Stimulated activated CD8-positive, alpha-beta memory T cell treated with anti-CD3 and anti-CD28 coated beads, Interleukin-12 subunit alpha, Interleukin-12 subunit beta, amount 100 ng/mL, for 24 hours (primary cell): ENCODE data around the gene SLIT3.

Experiments used
- DNase-seq: peaks from one replicate; pipeline ENCODE4 v3.0.0-alpha.2; 2020; ENCODE audit errors: extremely low read depth

Gene SLIT3

DNA sequence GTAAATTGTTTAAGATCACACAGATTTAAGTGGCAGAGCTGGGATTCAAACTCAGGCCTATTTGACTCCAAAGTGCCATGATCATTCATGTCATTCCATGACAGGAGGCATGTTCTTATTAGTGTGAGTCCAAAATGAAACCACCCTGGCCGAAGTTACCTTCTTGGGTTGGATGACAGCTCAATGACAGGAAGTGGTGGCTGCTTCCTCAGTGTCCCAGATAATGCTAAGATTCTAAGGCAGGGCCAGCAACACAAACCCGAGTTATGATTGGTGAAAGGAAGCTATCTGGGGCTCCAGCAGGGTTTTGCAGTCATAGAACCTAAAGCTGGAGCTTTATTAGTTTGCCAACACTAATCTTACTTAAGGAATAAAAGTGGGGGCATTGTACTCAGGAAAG lies 340.4 kb downstream of the SLIT3 start:
- DNase-seq: no peak

DNA sequence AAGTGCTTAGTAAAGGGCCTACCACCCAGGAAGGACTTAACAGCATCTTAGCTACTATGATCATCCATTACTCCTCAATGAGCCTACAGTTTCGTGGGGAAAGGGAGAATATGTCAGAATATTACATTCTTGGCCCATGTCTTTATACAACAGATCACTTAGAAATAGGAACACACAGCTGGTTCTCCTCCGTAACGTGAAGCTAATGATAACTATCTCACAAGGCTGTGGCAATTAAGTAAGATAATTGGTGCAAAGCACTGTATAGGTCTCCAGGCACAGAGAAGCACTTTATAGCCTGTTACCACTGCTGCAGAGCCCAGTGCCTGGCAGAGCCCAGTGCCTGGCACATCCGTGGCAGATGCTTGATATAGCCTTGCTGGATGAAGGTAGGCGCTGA lies 347.6 kb downstream of the SLIT3 start:
- DNase-seq: no peak

DNA sequence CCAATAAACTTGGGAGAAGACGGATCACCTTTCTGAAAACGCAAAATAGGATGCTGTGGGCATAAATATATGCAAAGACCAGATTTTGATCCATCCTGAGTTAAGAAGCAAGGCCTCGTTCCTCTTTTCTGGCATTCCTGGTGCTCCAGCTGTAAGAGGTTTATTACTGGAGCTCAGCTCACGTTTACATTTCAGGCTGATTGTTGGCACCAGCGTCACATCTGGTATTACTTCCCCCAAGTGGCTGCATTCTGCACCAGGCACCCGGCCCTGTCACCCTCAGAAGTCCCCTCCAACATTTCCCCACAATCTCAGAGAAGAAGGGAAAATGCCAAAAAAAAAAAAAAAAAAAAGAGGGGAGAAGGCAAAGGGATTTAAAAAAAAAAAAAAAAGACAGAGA lies 348.7 kb downstream of the SLIT3 start:
- no peak for DNase-seq

DNA sequence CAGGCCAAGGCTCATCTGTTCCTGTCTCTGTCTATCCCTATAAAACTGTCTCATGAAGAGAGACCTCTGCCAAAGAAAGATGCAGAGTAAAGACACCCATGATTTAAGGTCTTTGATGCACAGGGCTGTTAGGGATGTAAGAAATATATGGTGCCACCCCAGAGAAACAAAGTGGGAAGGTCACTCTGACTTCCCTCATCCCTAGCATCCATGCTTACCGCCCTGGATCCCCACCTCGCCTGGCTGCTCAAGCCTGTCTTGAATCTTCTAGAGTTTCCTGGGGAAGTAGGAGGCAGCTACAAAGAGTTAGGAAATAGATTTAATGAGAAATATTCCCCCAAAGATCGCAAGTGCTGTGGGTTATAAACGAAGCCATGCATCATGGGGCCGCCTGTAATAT lies 349.2 kb downstream of the SLIT3 start:
- no peak for DNase-seq

DNA sequence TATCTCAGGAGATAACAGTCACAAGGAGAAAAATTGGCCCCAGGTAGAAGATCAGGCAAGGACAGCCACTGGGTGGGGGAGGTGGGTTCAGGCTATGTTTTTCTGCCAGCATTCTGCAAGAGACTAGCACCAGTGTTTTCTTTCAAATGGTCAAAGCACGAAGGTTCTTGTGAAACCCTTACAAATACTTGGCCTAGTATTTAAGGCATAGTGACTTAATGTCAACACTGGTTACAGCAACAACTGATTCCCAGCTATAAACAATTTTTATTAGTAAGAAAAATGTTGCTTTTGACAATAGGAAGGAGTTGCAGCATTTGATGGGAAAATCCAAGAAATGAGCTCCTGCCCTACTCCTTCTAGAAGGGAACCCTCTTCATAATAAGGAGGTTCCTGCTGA lies 349.6 kb downstream of the SLIT3 start:
- no peak for DNase-seq

DNA sequence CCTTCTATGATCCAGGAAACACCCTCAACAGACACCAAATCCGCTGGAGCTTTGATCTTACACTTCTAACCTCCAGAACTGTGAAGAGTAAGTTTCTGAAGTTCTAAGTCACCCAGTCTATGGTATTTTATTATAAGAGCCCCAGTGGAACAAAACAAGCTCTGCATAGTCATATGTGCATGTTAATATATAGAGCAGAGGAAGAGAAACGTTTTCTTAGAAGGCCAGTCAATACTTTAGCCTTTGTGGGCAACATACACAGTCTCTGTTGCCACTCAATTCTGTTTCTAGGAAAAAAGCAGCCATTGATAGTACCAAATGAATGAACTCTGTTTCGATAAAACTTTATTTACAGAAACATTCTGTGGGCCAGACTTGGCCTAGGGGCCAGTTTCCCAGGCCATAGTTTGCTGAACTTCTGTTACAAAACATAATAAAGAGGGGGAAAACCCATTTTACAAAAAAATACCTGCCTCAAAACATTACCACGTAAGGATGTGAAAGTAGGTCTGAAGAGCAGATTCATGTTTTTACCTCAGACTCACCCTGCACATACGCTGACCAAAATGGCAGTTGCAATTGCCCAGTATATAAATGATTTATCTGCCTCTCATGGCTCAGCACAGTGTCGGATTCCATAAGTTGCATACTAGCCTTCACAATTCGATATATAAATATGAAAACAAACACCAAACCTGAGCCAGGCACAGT lies 350.5 kb downstream of the SLIT3 start:
- DNase-seq: no peak

DNA sequence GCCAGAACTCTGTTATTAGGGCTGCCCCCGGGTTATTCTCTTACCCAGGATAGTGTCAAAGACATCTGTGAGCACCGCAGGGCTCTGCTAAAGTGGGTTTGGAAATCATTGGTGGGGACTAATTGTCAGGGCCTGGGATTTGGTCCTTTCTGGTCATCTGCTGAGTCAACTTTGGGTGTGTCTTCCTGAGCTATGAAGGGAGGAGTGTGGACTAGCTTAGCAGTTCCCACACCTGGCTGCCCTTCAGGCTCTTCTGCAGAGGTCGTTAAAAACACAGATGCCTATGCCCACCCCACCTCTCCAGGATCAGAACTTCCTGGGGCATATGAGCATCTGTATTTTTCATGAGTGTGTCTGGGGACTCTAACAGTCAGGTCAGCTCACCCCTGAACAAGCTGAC lies 352.2 kb downstream of the SLIT3 start:
- no peak for DNase-seq

DNA sequence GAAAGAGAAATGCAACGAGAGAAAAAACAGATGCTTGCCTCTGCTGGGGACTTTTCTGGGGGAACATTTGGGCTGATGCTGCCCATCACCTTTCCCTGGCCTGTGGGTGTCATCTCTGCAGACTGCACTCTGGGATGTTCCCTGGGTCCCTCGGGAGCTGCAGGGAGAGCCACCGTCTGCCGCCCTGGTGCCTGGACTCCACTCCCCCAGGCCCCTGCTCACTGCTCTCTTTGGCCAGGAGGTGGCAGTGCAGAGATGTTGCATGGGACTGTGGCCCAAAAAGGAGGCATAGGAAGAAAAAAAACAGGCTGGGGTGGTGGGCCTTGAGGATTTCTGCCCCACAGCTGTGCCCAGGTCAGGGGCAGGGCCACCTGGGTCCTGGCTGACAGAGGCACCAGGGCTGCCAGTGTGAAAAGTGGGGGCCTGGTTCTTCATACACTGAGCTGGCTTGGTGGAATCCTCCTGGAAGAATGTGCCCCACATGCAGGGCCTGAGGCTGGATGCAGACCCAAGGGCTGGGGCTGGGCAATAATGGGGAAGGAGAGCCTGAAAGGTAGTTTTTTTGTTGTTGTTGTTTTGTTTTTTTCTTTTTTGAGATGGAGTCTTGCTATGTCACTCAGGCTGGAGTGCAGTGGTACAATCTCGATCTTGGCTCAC lies 353.6 kb downstream of the SLIT3 start:
- DNase-seq: no peak

DNA sequence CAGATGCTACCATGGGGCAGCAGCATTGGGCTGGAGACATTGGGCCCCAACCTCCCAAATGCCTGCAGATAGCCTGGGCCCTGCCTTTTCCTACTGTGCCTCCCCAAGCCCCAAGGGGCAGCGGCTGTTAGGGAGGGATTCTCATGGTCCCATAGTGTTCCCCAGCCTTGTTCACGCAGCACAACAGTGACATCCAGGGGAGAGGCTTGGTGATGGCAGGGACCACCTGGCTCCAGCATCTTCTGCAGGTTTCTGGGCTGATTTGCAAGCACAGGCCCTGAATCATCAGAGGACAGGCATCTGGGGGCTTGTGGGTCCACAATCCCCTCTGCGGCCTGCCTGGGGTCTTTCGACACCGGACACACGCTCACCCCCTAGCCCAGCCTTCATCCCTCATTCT lies 354.6 kb downstream of the SLIT3 start:
- no peak for DNase-seq

DNA sequence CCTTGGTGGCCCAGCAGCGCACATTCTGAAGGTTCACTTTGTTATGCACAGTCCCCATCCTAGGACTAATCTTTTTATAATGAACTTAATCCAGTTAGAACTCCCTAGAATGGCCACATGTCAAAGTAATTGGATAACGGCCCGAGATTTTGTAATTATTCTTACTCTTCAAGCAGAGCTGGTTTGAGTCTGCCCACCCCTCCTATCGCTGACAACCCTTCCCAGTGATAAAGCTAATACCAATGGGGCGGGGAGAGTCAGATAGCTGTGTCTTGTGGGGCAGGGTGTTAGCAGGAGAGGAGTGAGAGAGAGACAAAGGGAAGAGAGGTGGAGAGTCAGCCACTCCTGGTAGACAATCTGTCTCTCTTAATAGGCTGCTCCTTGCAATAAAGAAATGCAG lies 356.9 kb downstream of the SLIT3 start:
- DNase-seq: no peak

DNA sequence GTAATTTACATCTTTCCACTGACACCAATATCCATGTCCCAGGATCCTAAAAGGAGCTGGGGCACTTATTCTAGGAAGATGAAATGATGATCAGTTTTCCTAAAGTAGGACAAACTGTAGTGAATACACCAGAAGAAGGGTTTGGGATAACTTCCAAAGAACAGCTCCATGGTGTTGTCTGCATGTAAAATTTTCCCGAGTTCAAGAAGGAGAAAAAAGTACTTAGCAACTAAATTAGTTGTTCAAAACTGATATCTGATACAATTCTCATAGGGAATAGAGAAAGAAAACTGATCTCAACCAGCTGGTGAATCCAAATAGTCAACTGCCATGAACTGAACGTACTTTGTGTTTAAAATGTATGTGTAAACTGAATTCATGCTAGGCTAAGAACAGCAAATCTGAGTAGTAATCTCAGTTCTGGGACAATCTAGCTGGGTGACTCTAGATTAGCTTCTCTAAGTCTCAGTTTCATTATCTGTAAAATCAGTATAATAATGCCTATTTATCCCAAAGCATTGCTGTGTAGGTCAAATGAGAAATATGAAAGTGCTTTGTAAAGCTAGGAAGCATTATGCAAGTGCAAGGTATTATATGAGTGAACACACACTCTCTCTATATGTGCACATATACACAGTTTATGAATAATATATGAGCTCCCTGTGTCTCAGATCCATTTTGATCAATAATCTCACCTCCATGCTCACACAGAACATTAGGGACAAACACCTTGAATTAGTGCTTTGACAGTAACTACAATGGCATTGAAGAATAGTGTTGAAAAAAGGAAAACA lies 357.7 kb downstream of the SLIT3 start:
- no peak for DNase-seq

DNA sequence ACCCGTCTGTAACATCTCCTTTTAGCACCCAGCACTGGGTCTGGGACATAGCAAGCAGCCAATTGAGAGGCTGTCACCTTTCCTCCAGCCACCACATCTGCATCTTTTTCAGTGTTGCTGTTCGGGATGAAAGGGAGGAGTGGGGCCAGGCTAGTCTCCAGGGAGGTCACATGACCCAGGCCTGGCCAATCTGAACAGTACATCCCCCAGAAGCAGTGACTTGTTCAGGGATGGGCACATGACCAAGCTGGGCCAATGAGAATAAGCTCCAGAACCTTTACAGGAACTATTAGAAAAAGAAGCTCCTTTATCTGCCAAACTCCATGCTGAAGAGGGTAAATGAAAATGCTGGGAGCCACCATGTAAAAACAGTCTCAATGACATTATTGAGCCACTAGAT lies 359.0 kb downstream of the SLIT3 start:
- DNase-seq: no peak

DNA sequence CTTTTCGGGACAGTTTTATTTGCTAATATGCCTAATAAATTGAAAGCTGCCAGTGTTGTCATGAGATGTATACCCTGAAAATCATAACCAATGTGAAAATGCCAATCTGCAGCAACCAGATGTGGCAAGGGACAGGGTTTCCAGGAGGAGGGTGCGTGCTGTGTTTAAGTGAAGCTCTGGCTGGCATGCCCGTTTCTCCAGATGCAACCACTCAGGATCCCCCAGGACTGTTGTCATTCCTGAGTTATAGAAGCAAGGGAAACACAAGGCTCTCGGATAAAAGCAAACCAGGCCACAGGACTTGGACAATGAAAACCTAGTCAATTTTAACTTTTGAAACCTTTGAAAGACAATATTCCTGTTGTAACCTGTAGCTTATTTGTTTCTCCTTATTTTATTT lies 360.2 kb downstream of the SLIT3 start:
- no peak for DNase-seq

DNA sequence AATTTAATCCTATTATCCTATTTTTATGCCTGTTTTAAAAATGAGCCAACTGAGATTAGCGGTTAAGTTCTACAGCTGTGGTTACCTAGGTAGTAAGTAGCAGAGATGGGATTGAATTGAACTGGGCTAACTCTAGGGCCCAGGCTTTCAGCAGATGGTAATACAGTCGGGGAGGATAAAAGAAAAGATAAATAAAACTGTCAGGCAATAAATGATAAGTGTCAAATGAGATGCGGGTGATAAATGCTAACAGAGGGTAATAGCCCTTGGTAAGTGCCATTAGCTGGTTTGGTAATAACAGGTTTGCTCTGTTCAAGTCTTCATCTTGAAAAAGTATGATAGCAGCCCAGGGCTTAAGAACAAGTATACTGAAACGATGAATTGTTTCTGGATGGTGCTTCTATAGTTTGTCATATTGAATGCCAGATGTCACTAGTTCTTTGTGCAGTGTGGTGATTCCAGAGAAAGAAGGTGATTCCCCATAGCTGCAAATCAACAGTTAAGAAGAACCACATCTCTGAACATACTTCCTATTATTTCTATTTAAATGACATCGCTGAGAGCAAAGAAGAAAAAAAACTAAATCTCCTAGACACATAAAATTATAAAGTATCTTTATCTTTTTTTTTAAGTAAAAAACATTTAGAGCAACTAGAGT lies 360.9 kb downstream of the SLIT3 start:
- no peak for DNase-seq

DNA sequence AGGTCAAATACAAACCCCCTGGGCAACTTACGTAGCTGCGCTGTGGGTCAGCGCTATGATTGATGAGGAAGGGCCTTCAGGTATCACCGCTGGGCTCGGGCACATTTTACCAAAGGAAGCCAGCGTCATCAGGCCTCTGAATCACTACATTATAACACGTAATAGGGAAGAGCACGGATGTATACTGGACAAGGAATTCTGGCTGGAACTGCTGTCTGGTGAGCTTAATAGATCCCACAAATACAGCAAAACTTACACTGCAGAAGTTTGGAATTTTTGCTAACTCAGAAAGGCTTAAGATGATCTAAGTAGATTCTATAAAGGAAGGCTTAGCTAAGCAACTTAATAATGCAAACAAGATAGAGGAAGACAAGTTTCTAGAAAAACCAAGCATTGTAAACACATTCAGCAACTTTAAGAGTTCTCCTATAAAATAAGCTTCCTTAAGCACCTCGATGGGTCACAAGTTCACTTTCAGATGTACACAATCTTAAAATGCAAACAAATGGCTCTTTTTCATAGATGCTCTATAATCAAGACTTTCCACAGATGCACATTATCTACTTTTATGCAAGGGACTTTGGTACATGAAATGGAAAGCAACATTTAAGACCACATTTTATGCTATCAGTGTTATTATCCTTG lies 361.7 kb downstream of the SLIT3 start:
- no peak for DNase-seq

DNA sequence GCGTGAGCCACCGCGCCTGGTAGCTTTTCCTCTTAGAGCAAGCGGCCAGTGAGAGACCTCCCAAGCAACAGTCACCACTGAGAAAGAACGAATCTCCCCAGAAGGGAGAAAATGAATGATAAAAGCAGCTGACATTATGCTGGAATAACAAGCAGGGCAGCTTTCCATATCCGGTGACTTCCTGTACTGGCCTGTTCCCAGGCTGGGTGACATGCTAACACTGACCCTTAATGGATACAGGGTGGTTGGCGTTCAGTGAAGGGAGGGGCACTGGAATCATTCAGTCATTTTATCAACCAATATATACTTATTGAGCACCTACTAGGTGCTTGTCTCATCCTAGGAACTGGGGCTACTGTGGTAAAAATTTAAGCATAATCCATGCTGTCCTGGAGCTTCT lies 364.4 kb downstream of the SLIT3 start:
- no peak for DNase-seq

DNA sequence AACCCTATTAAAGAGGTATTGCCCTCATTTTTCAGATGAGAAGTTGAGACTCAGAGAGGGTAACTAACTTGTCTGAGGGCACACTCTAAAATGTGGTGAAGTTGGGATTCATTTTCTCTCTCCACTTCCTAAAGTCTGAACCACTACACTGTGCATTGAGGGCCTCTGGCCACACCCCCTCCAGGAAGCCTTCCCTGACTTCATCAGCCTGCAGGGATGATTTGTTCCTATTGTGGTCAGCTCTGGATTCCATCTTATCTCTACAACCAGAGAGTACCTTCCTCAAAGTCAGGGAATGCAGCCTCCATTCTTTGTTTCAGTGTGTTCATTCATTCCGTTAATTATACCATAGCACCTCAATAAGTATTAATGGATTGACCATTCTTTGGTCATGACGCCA lies 365.8 kb downstream of the SLIT3 start:
- DNase-seq: no peak

DNA sequence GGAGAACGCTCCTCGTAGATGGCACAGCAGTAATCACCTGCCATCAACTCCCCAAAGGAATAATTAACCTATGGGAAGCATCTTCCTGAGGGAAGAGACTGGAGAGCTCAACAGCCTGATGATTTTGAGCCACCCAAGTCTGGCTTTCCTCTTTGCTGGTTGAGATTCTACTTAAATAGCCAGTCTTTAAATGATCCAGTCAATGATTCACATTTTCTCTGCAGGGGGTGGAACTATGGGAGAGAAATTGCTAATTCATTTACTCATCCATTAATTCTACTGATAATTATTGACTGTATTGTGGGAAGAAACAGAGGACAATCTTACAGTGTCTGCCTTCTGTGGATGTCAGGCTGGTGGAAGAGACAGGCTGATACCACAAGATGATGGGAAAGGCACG lies 366.8 kb downstream of the SLIT3 start:
- no peak for DNase-seq

DNA sequence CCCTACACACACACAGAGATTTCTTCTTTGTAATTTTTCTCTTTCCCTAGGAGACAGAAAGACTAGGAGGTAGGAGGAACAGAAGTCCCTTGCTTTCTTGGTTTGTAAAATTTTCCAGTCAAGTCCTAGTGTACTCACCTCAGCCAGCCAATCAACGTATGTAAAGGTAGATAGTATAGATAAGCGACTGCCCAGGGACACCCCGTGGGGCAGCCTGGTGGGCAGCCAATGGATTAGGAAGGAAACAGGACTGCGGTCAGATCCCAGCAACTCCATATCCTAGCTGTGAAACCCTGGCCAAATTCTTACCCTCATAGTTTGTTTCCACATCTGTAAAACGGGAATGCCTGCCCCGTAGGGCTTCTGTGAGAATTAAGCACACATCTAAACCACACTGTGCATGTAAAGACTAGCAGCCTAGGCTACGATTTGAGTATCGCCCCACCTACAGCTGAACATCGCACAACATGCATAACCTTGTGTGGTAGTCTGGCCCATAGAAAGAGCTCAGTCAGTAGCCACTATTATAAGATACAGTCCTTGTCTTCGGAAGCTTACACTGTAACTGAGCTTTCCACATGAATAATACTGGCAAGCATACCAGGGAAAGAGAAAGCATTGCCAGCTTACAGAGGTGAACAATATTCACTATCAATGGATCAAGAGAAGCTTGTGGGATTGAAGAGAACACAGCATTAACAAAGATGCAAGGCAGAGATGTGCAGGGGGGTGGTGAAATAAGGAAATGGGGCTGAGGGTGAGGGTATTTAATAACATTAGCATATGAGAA lies 368.3 kb downstream of the SLIT3 start:
- DNase-seq: no peak

DNA sequence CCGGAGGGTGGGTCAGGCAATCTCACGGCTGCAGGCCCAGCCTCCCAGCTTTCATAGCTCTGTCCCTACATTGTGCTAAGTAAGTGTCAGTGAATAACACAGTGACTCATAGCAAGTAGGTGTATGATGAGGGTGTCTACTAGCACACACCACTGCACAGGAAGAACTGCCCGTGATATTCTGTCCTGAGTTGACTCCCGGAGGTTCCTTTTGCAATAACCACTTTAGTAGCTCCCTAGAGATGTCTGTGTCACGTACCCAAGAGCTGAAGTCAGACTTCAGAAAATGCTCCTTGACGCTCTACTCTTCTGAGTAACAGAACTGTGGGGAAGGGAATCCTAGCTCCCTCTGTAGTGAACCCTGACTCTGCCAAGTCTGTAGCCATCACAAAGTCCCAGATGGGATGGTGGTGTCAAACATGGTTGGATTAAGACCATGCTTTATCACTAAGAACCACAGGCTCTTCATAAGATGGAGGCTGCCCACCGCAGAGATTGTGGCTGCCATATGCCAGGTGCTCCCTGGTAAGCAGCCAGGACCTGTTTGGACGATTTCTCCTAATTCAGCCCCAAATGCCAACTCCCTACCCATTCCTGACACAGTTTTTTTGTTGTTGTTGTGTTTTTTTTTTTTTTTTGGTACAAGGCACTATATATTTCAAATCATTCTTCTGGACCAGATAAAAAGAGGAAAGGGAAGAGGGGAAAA lies 369.1 kb downstream of the SLIT3 start:
- DNase-seq: no peak

DNA sequence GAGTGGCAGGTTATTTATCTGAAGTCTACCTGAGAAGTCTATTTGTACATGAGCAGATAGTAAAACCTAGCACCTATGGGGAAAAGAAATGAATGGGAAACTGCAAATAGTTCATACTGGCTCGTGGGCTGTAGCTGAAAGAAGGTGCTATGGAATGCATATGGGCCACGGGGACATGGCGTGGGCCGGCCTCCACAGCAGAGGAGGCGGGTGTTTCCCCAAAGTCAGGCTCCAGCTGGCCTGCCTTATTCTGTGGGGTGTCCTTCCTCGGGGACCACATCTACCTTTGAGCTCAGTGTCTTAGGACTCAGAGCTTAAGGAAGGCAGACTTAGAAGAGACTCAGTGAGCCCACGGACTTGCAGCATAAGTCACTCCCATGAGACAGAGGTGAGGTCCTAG lies 371.3 kb downstream of the SLIT3 start:
- no peak for DNase-seq
